ENCODE data around the gene CCDC8. TPM values are rescaled to one million over a fixed set of nuclear protein-coding genes. Genes with fewer than 3 reads are reported as not detected.

Gene CCDC8
- total RNA-seq, 2 experiments from 2014 or later = not detected

DNA sequence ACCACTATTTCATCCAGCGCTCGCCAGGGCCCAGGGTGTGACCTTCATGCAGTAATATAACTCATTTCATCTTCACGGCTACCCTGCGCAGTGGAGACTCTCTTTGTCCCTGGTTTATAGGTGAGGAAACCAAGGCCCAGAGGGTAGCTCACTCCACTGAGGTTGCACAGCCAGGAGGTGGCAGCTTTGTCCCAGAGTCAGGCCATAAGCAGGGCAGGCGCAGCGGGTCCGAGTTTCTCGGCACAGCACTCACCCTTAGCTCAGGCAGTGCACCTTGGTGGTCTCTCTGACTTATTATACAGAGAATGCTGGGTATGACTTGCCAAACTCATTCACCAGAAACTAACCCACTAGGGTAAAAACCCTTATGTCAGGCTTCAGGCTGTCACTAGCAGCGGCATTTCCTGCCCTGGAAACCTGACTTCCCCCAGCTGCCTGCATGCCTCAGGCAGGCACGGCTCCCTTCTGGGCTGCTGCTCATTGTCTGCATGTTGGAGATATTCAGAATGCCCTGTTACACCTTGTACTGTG lies 41.9 kb downstream of the CCDC8 start:
- CTCF ChIA-PET = interaction anchor here (0.5 to 1.5 kb wide), 3 partner anchors 16 to 653 kb away, joined by 3 to 8 read pairs (median 4); no protein-coding TSS in a partner anchor

DNA sequence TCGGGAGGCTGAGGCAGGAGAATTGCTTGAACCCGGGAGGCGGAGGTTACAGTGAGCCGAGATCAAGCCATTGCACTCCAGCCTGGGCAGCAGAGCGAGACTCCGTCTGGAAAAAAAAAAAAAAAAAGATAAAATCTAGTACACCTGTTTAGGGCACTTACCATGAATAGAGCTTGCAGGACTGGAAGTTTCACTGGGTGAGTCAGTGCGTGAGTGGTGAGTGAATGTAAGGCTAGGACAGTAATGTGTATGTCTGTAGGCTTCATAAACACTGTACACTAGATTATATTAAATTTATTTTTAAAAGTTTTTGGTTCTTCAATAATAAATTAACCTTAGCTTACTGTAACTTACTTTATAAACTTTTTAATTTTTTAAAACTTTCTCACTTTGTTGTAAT lies 43.5 kb downstream of the CCDC8 start:
- ChIA-PET CTCF (interaction anchor here (1.0 to 2.1 kb wide), 4 partner anchors 16 to 146 kb away, joined by 3 to 5 read pairs (median 3); partner anchors contain the start of gene PPP5C), POLR2A (no interaction called here)

More for the DNA sequence above, 41.9 kb downstream of the CCDC8 start:
- POLR2A ChIA-PET = no interaction called here

DNA sequence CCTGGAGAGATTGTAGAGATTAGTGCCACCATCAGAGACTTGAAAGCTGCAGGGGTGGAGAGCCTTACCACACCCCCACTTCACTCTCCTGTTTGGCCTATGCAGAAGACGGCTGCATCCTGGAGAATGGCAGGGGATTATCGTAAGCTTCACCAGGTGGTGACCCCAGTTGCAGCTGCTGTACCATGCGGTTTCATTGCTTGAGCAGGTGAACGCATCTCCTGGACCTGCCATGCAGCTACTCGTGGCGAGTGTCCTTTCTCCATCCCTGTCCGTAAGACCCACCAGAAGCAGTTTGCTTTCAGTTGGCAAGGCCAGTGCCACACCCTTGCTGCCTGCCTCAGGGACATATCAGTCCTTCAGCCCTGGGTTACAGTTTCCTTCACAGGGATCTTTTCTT lies 45.2 kb downstream of the CCDC8 start:
- CTCF ChIA-PET = interaction anchor here (0.7 to 2.1 kb wide), 2 partner anchors 21 to 39 kb away, joined by 3 to 5 read pairs; partner anchors contain the start of gene PPP5C
- POLR2A ChIA-PET = no interaction called here

DNA sequence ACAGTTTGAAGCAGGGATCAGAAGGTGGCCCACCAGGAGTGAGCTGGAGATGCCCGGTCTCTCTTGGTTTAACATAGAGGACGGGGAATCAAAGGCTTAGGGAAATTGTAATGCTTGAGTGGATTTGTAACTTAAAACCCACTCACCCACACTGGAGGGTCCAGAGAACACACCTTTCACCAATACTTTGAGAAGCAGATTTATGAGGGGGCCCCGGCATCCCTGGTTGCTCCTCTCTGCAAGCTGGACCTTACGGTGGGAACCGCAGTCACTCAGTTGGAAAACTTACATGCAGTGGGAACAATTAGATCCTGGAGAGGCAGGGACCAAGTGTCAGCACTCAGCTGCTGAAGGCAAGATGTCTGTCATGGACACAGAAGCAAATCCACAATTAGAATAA lies 45.9 kb downstream of the CCDC8 start:
- CTCF ChIA-PET = no interaction called here

DNA sequence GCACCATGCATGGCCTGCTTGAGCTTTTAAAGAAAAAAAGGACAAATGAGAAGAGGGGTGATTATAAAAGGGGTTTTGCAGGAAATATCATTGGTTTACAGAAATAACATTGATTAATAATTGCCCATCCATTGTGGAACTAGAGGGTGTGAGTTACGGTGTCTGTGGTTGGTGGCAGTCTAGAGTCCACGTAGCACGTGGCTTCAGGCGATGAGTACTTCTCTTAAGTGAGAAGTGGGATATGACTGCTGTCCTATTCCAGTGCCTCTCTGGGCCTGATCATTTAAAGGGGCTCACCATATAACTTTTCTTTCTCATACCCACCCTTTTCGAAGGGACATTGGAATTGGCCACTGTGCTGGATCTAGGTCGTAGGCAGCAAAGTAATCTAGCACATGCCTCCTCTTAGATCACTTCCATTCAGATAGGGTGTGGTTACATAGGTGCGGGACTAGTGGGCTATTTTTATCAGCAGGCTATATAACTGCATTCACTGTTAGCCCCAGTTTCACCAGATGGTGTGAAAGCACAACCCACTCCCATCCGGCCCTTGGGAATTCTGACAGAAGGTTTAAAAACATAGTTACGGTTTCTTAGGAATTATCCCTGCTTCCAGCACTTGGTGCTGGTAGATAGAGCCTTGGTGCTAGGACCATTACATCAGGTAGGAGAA lies 46.6 kb downstream of the CCDC8 start:
- ChIA-PET CTCF (no interaction called here), POLR2A (no interaction called here)

More for the DNA sequence above, 45.9 kb downstream of the CCDC8 start:
- POLR2A ChIA-PET = no interaction called here

DNA sequence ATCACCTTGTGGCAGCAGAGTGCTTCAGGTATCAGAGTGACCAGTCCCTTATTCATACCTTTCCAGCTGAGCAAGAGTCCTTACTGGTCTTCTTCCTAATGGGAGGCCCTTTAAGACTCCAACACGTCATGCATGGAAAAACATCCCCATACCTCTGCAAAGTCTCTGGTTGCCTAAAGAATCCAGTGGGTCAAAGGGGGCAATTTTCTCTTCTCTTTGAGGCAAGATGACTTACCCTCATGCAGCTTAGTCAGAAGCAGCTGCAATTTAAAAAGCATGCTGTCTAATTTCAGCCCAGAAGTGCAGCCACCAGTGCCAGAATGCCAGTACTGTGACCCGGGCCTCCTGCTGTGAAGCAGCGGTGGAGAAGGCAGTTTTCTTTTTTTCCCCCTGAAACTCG lies 47.8 kb downstream of the CCDC8 start:
- CTCF ChIA-PET = interaction anchor here (1.5 kb wide), 1 partner anchor 29 kb away, joined by 4 read pairs; no protein-coding TSS in a partner anchor

DNA sequence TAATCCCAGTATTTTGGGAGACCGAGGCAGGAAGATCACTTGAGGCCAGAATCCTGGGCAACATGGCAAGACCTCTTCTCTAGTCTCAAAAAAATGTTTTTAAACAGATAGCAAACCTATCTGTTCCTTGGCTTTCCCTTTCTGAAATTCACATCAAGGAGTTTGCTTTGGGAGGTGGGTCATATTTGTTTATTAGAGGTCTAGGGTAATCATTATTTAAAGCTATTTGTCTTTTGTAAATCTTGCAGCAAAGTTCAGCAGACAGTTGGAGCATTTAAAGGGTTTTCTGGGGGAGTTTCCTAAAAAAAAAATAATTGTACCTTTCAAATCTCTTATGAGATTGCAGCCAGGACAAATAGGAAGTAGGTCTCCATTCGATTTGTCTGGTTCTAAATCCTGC lies 49.0 kb downstream of the CCDC8 start:
- CTCF ChIA-PET = interaction anchor here (0.7 to 1.3 kb wide), 2 partner anchors 10 to 17 kb away, joined by 3 to 4 read pairs; partner anchors contain the start of gene PPP5C
- POLR2A ChIA-PET = no interaction called here

More for the DNA sequence above, 47.8 kb downstream of the CCDC8 start:
- POLR2A ChIA-PET = no interaction called here

DNA sequence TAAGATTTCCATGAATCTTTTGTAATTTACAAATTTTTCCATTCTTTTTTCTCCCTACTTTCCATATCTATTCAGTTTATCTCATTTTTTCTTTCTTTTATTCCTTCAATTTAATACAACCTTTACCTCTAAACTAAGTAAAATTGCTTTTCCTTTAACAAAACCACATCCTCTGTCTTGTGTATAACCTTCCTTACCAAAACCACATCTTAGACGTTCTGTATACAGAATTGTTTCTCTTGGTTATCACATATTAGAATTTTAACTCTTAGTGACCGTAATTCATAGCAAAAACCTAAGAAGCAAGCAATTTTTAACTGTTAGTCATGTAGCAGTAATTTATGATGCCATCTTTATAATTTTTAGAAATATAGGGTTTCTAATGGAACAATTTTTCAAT lies 51.4 kb downstream of the CCDC8 start:
- ChIA-PET POLR2A (interaction anchor here (0.6 to 0.7 kb wide), 2 partner anchors 43 to 116 kb away, joined by 3 to 6 read pairs; no protein-coding TSS in a partner anchor), CTCF (interaction anchor here (0.6 kb wide), 1 partner anchor 811 kb away, joined by 3 read pairs; no protein-coding TSS in a partner anchor)

Other genes with a start within 250 kb of the CCDC8 start
- gene IGFL1, start 183.8 kb downstream of the CCDC8 start, total RNA-seq = not detected
- not detected for gene HIF3A, start 116.5 kb downstream of the CCDC8 start, total RNA-seq
- 100 to 1,000 TPM; 135 to 136 TPM for gene PPP5C, start 66.5 kb downstream of the CCDC8 start, total RNA-seq
- not detected for gene PNMA8C, start 15.4 kb upstream of the CCDC8 start, total RNA-seq
- gene PNMA8A, start 58.0 kb upstream of the CCDC8 start, total RNA-seq = 1 to 10 TPM; 1.1 to 1.2 TPM
- under 1 TPM in 1 of 2 experiments, not detected in 1; 0.08 TPM for gene PNMA8B, start 82.3 kb upstream of the CCDC8 start, total RNA-seq
- 100 to 1,000 TPM; 454 to 460 TPM for gene CALM3, start 187.8 kb upstream of the CCDC8 start, total RNA-seq
- gene PTGIR, start 211.5 kb upstream of the CCDC8 start, total RNA-seq = 10 to 100 TPM; 24.2 to 24.8 TPM
- gene GNG8, start 222.6 kb upstream of the CCDC8 start, total RNA-seq = 10 to 100 TPM in 1 of 2 experiments, 1 to 10 TPM in 1; 8.6 to 12.2 TPM
- gene DACT3, start 247.6 kb upstream of the CCDC8 start, total RNA-seq = 1 to 10 TPM; 1.8 to 2.0 TPM